Measurements from ENCODE around the gene ITGAD. TPM values are rescaled to one million over a fixed set of nuclear protein-coding genes. Genes with fewer than 3 reads are reported as not detected.

The ITGAD gene
- total RNA-seq, 2 donors from 2014 or later: not detected

- DNase-seq (ENCODE audit: low spot score in 2 of 2) (peak; percentile 47 to 75), ATAC-seq (peak in 1 of 2 donors; percentile 13)
- Mint-ChIP-seq H3K36me3 (peaks cover 12 to 15% of the 10 kb centered on the region in 2 donors), H3K27ac (peak overlapping the region; percentile 92 to 98), H3K9me3 (no peaks in the 10 kb centered on the region)
Observed at GRCh38 chr16:31458073-31458843, 65.1 kb downstream of the ITGAD start.

- peaks cover 12 to 15% of the 10 kb centered on the region in 2 donors for H3K36me3 Mint-ChIP-seq
- peak; percentile 82 to 84 for ATAC-seq
- H3K9me3 Mint-ChIP-seq: no peaks in the 10 kb centered on the region
- DNase-seq (ENCODE audit: low spot score in 2 of 2): peak; percentile 91 to 97
- H3K27ac Mint-ChIP-seq: peak within 1 kb of the TSS; percentile 92 to 98
Observed at GRCh38 chr16:31458844-31459686, 65.9 kb downstream of the ITGAD start, which contains the start of gene ARMC5. Gene ARMC5 (plus strand): TSS chr16:31459501. CDS start chr16:31459525, 24 bp downstream.

- ATAC-seq (peak; percentile 82 to 86), DNase-seq (ENCODE audit: low spot score in 2 of 2) (peak; percentile 100)
- Mint-ChIP-seq H3K36me3 (peaks cover 12 to 17% of the 10 kb centered on the region in 2 donors), H3K27ac (peak overlapping the region; percentile 92 to 98), H3K9me3 (no peaks in the 10 kb centered on the region)
Observed at GRCh38 chr16:31459687-31460581, 66.8 kb downstream of the ITGAD start.

GRCh38 chr16:31460582-31461002 lies 67.5 kb downstream of the ITGAD start:
- Mint-ChIP-seq H3K27ac (peak overlapping the region; percentile 89 to 98), H3K9me3 (no peaks in the 10 kb centered on the region), H3K36me3 (peaks cover 12 to 13% of the 10 kb centered on the region in 2 donors)
- DNase-seq (ENCODE audit: low spot score in 2 of 2) (no peak), ATAC-seq (no peak)

GRCh38 chr16:31461201-31461920 lies 68.2 kb downstream of the ITGAD start:
- Mint-ChIP-seq H3K36me3 (peaks cover 10 to 12% of the 10 kb centered on the region in 2 donors), H3K27ac (no peak overlapping the region), H3K9me3 (no peaks in the 10 kb centered on the region)
- ATAC-seq (no peak), DNase-seq (ENCODE audit: low spot score in 2 of 2) (no peak)

GRCh38 chr16:31461921-31462804 lies 69.0 kb downstream of the ITGAD start:
- peaks cover 10 to 12% of the 10 kb centered on the region in 2 donors for H3K36me3 Mint-ChIP-seq
- DNase-seq (ENCODE audit: low spot score in 2 of 2) (no peak), ATAC-seq (no peak)
- H3K27ac Mint-ChIP-seq: no peak overlapping the region
- H3K9me3 Mint-ChIP-seq: no peaks in the 10 kb centered on the region

GRCh38 chr16:31464348-31464769 lies 71.2 kb downstream of the ITGAD start:
- H3K9me3 Mint-ChIP-seq: no peaks in the 10 kb centered on the region
- H3K36me3 Mint-ChIP-seq: peaks cover 4% of the 10 kb centered on the region in 2 donors
- no peak for ATAC-seq
- no peak for DNase-seq (ENCODE audit: low spot score in 2 of 2)
- H3K27ac Mint-ChIP-seq: no peak overlapping the region

- H3K27ac Mint-ChIP-seq: no peak overlapping the region
- peaks cover 4% of the 10 kb centered on the region in 2 donors for H3K36me3 Mint-ChIP-seq
- ATAC-seq (no peak), DNase-seq (ENCODE audit: low spot score in 2 of 2) (no peak)
- H3K9me3 Mint-ChIP-seq: no peaks in the 10 kb centered on the region
Observed at GRCh38 chr16:31464781-31465260, 71.7 kb downstream of the ITGAD start.

GRCh38 chr16:31465788-31466370 lies 72.7 kb downstream of the ITGAD start:
- DNase-seq (ENCODE audit: low spot score in 2 of 2): no peak
- no peak for ATAC-seq
- H3K27ac Mint-ChIP-seq: no peak overlapping the region
- H3K36me3 Mint-ChIP-seq: peaks cover 0 to 4% of the 10 kb centered on the region in 2 donors
- H3K9me3 Mint-ChIP-seq: no peaks in the 10 kb centered on the region

- Mint-ChIP-seq H3K36me3 (peaks cover 0 to 4% of the 10 kb centered on the region in 2 donors), H3K27ac (no peak overlapping the region), H3K9me3 (no peaks in the 10 kb centered on the region)
- DNase-seq (ENCODE audit: low spot score in 2 of 2) (no peak), ATAC-seq (no peak)
Observed at GRCh38 chr16:31466381-31466841, 73.3 kb downstream of the ITGAD start.

- H3K9me3 Mint-ChIP-seq: no peaks in the 10 kb centered on the region
- peaks cover 0 to 4% of the 10 kb centered on the region in 2 donors for H3K36me3 Mint-ChIP-seq
- peak overlapping the region in 1 of 2 donors; percentile 77 for H3K27ac Mint-ChIP-seq
- no peak for DNase-seq (ENCODE audit: low spot score in 2 of 2)
- ATAC-seq: peak in 1 of 2 donors; percentile 40
Observed at GRCh38 chr16:31467151-31467773, 74.1 kb downstream of the ITGAD start.

GRCh38 chr16:31467858-31468257 lies 74.7 kb downstream of the ITGAD start:
- H3K36me3 Mint-ChIP-seq: peaks cover 0 to 4% of the 10 kb centered on the region in 2 donors
- H3K9me3 Mint-ChIP-seq: no peaks in the 10 kb centered on the region
- ATAC-seq: no peak
- DNase-seq (ENCODE audit: low spot score in 2 of 2): no peak
- H3K27ac Mint-ChIP-seq: no peak overlapping the region

- no peak for DNase-seq (ENCODE audit: low spot score in 2 of 2)
- Mint-ChIP-seq H3K36me3 (no peaks in the 10 kb centered on the region), H3K9me3 (no peaks in the 10 kb centered on the region), H3K27ac (no peak overlapping the region)
- no peak for ATAC-seq
Observed at GRCh38 chr16:31470615-31471014, 77.5 kb downstream of the ITGAD start.

Measured in activated naive CD4-positive, alpha-beta T cell treated with anti-CD3 and anti-CD28 coated beads, Interleukin-2, amount 50 U/mL, for 72 hours (primary cell).